AG09319 (cell line): ENCODE data around the gene RPS6KA4.

Experiments used
- DNase-seq: peaks from one replicate; pipeline ENCODE4 v3.0.0-alpha.2; 2010; ENCODE audit warnings: low read depth; ENCODE audit errors: extremely low read depth
- CTCF ChIP-seq: IDR thresholded peaks from 2 replicates; pipeline ENCODE4 v1.5.1; 2011; ENCODE audit warnings: low read depth, mild to moderate bottlenecking, inconsistent platforms, low read length, moderate library complexity

Gene RPS6KA4

DNA sequence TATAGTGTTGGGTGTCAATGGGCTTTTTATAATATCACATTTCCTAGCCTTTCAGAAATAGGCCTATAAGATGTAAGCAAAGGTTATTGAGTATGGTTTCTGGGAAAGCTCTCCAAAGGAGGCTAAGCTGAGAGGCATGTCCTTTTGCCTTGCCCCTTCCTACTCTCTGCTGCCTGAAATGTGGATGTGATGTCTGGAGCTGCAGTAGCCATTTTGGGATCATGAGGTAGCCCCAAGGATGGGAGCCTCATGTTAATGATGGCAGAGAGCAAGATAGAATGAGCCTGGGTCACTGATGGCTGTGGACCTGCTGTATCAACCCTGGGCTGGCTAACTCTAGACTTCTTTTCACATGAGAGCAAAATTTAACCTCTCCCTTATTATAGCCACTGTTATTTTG, 29.0 kb downstream of the RPS6KA4 start:
- TF ChIP-seq CTCF: no peak
- no peak for DNase-seq

GRCh38 chr11:64388894-64389293, 29.9 kb downstream of the RPS6KA4 start:
- TF ChIP-seq CTCF: no peak
- no peak for DNase-seq

GRCh38 chr11:64389851-64390250, 30.9 kb downstream of the RPS6KA4 start:
- TF ChIP-seq CTCF: no peak
- no peak for DNase-seq

- TF ChIP-seq CTCF: no peak
Observed at GRCh38 chr11:64390558-64390957, 31.6 kb downstream of the RPS6KA4 start.

GRCh38 chr11:64391839-64392238, 32.9 kb downstream of the RPS6KA4 start:
- TF ChIP-seq CTCF: no peak
- no peak for DNase-seq

More at GRCh38 chr11:64390558-64390957, 31.6 kb downstream of the RPS6KA4 start:
- no peak for DNase-seq

DNA sequence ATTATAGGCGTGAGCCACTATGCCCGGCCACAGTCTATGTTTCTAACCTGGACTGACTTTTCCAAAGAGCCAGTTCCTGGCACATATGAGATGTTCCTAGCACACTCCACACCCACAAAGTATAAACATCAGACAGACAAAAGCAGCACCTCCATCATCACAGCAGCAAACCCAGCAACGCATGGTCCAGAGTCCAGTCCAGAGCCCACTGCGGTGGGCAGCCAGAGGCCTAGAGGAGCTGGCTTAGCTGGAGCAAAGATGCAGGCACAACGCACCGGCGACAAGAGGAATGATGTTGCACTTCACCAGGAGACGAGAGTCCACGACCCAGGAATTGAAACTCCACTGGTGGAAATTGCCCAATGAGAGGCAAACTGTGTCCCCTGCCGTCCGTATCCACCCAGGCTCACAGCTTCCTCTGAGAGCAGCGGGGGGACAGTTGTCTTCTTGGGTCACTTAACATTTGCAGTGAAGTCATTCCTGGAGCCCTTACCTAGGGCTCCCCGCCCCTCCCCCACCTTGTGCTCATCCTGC, 36.6 kb downstream of the RPS6KA4 start:
- DNase-seq: no peak
- TF ChIP-seq CTCF: no peak

- no peak for DNase-seq
- no peak for TF ChIP-seq CTCF
Observed at GRCh38 chr11:64396079-64396591, 37.2 kb downstream of the RPS6KA4 start.
